ENCODE results near the gene SIT1. TPM values are rescaled to one million over a fixed set of nuclear protein-coding genes. Genes with fewer than 3 reads are reported as not detected.

SIT1 gene
- total RNA-seq, 1 donor = 0.36 TPM

DNA sequence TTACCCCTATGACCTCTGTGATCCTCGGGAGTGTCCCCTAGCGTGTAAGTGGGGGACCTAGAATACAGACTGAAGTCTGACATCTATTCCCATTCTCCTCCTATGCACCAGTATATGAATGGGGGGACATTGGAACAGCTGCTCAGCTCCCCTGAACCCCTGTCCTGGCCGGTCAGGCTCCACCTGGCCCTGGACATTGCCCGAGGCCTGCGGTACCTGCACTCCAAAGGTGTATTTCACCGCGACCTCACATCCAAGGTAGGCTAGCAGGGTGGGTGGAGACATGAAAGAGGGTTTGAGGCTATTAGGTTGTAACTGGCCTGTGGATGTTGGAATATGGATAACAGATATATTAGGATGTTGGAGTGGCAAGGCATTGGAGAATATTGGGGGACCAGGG is 44.0 kb downstream of the SIT1 start:
- TF ChIP-seq, protein P1, sequence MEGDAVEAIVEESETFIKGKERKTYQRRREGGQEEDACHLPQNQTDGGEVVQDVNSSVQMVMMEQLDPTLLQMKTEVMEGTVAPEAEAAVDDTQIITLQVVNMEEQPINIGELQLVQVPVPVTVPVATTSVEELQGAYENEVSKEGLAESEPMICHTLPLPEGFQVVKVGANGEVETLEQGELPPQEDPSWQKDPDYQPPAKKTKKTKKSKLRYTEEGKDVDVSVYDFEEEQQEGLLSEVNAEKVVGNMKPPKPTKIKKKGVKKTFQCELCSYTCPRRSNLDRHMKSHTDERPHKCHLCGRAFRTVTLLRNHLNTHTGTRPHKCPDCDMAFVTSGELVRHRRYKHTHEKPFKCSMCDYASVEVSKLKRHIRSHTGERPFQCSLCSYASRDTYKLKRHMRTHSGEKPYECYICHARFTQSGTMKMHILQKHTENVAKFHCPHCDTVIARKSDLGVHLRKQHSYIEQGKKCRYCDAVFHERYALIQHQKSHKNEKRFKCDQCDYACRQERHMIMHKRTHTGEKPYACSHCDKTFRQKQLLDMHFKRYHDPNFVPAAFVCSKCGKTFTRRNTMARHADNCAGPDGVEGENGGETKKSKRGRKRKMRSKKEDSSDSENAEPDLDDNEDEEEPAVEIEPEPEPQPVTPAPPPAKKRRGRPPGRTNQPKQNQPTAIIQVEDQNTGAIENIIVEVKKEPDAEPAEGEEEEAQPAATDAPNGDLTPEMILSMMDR (IDR thresholded peaks at IDR 0.05; ENCODE audit: extremely low read depth, low read depth, low read length) = no peak
- Histone ChIP-seq H3K4me2 (ENCODE audit: insufficient read depth, low read length) (peak overlapping the region; percentile 95), H3K9me3 (ENCODE audit: low read depth, low read length) (no peaks in the 10 kb centered on the region)

DNA sequence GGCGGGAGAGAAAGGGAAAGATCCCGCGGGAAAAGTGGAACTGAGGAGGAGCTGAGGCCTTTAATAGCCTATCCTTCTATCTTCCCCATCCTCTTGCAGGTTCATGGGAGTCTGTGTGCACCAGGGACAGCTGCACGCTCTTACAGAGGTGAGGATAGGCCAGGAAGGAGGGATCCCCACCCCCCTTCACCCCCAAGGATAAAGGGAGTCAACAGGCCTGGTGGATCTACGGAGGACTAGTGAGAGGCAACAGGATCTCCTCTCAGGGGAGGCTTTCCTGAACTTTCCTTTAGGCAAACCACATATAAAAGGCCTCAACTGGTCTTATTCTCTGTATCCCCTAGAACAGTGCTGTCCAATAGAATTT is 44.6 kb downstream of the SIT1 start:
- Histone ChIP-seq H3K36me3 (ENCODE audit: insufficient read depth, low read length) (peaks cover 32% of the 10 kb centered on the region), H3K4me3 (ENCODE audit: insufficient read depth, low read length) (peak overlapping the region; percentile 78), H3K27me3 (ENCODE audit: insufficient read depth, low read length) (no peaks in the 10 kb centered on the region), H3K79me2 (ENCODE audit: insufficient read depth, low read length) (peaks cover 24% of the 10 kb centered on the region), H3K27ac (ENCODE audit: low read depth, low read length) (peak overlapping the region; percentile 45), H3K4me2 (ENCODE audit: insufficient read depth, low read length) (peak overlapping the region; percentile 95), H3K9me3 (ENCODE audit: low read depth, low read length) (no peaks in the 10 kb centered on the region), H4K20me1 (ENCODE audit: insufficient read depth, low read length) (peaks cover 18% of the 10 kb centered on the region), H2AFZ (ENCODE audit: low read length) (peak overlapping the region; percentile 74), H3K4me1 (ENCODE audit: insufficient read depth, low read length) (peaks cover 30% of the 10 kb centered on the region)
- TF ChIP-seq, protein P1 (IDR thresholded peaks at IDR 0.05; ENCODE audit: extremely low read depth, low read depth, low read length) = no peak
- DNase-seq (ENCODE audit: insufficient read length, low spot score, missing footprints) = no peak

More for the DNA sequence above, 44.0 kb downstream of the SIT1 start:
- DNase-seq (ENCODE audit: insufficient read length, low spot score, missing footprints) = no peak
- Histone ChIP-seq H3K27ac (ENCODE audit: low read depth, low read length) (peak overlapping the region; percentile 45), H3K36me3 (ENCODE audit: insufficient read depth, low read length) (peaks cover 32% of the 10 kb centered on the region), H3K4me3 (ENCODE audit: insufficient read depth, low read length) (no peak overlapping the region), H2AFZ (ENCODE audit: low read length) (no peak overlapping the region), H3K79me2 (ENCODE audit: insufficient read depth, low read length) (peaks cover 24% of the 10 kb centered on the region), H3K27me3 (ENCODE audit: insufficient read depth, low read length) (no peaks in the 10 kb centered on the region), H4K20me1 (ENCODE audit: insufficient read depth, low read length) (peaks cover 18% of the 10 kb centered on the region), H3K4me1 (ENCODE audit: insufficient read depth, low read length) (peaks cover 30% of the 10 kb centered on the region)

DNA sequence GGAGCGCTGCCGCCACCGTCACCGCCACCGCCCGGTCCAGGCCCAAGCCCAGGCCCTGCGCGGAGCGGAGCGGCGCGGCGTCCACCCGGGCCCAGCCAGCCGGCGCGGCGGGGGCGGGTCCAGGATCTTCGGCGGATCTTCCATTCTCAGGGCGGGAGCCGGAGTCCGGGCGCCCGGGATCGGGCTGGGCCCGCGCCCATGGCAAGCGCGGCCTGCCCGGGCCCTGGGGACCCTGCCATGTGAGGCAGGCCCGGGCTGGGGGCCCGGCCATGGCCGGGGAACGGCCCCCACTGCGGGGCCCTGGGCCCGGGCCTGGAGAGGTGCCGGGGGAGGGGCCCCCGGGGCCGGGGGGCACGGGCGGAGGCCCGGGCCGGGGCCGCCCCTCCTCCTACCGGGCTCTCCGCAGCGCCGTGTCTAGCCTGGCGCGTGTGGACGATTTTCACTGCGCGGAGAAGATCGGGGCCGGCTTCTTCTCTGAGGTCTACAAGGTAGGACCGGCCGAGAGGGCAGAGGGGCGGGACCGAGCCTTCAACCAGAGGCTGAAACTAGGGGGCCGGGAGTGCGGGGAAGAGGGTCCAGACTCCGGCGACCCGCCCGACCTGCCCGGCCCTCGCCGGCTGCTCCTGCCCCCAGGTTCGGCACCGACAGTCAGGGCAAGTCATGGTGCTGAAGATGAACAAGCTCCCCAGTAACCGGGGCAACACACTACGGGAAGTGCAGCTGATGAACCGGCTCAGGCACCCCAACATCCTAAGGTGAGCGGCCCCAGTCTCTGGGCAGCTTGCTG is 45.2 kb downstream of the SIT1 start:
- Histone ChIP-seq H3K9me3 (ENCODE audit: low read depth, low read length) (no peaks in the 10 kb centered on the region), H3K4me3 (ENCODE audit: insufficient read depth, low read length) (peak overlapping the region; percentile 78), H4K20me1 (ENCODE audit: insufficient read depth, low read length) (peaks cover 18% of the 10 kb centered on the region), H3K4me2 (ENCODE audit: insufficient read depth, low read length) (peak overlapping the region; percentile 95), H3K36me3 (ENCODE audit: insufficient read depth, low read length) (peaks cover 32% of the 10 kb centered on the region), H2AFZ (ENCODE audit: low read length) (peak overlapping the region; percentile 74), H3K4me1 (ENCODE audit: insufficient read depth, low read length) (peaks cover 30% of the 10 kb centered on the region), H3K27me3 (ENCODE audit: insufficient read depth, low read length) (no peaks in the 10 kb centered on the region), H3K27ac (ENCODE audit: low read depth, low read length) (peak overlapping the region; percentile 45), H3K79me2 (ENCODE audit: insufficient read depth, low read length) (peaks cover 24% of the 10 kb centered on the region)
- peak; percentile 97 for DNase-seq (ENCODE audit: insufficient read length, low spot score, missing footprints)
- TF ChIP-seq, protein P1 (IDR thresholded peaks at IDR 0.05; ENCODE audit: extremely low read depth, low read depth, low read length) = no peak

DNA sequence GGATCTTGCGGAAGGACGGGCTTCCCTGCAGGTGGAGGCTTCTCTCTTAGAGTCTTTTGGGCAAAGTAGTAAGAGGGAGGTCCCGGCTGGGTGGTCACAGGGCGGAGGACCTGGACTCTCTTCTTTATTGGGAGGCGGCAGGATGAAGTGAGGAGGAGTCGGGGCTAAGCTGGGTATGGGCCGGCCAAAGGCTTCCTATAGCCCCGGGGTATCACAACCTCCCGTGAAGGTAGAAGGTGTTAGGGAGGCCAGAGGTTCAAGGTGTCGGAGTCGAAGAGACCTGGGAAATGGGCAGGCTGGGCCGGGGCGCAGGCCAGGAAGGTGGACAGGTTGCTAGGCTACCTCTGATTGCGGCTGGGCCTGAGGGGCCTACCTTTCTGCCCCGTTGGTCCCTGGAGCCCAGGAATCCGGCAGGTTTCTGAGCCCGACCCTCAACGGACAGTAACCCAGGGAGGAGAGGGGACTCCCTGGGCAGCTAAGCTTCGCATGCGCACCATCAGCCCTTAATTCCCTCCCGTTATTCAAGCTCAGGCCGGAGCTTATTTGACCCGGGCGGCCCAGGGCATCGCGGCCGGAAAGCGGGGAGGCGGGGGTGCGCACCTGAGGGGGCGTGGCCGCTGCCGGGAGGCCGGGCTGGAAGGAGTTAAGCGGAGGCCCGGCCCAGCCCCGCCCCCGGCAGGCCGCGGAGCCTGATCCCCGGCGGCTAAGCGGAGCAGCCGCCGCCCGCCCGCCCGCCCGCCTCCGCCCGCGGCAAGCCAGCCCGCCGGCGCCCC is 46.0 kb downstream of the SIT1 start, which contains the start of gene TESK1:
Gene TESK1, plus strand, starts transcription at position 685 of the 773 bp plus-strand sequence. CDS start 358 bp downstream, outside the sequence.
- Histone ChIP-seq H3K27me3 (ENCODE audit: insufficient read depth, low read length) (no peaks in the 10 kb centered on the region), H3K4me1 (ENCODE audit: insufficient read depth, low read length) (peaks cover 30% of the 10 kb centered on the region), H3K4me2 (ENCODE audit: insufficient read depth, low read length) (peak within 1 kb of the TSS; percentile 97), H4K20me1 (ENCODE audit: insufficient read depth, low read length) (peaks cover 18% of the 10 kb centered on the region), H3K36me3 (ENCODE audit: insufficient read depth, low read length) (peaks cover 28% of the 10 kb centered on the region), H3K4me3 (ENCODE audit: insufficient read depth, low read length) (peak within 1 kb of the TSS; percentile 78), H2AFZ (ENCODE audit: low read length) (peak within 1 kb of the TSS; percentile 91), H3K9me3 (ENCODE audit: low read depth, low read length) (no peaks in the 10 kb centered on the region), H3K79me2 (ENCODE audit: insufficient read depth, low read length) (peaks cover 24% of the 10 kb centered on the region), H3K27ac (ENCODE audit: low read depth, low read length) (peak within 1 kb of the TSS; percentile 61)
- TF ChIP-seq, protein P1 (IDR thresholded peaks at IDR 0.05; ENCODE audit: extremely low read depth, low read depth, low read length) = no peak
- DNase-seq (ENCODE audit: insufficient read length, low spot score, missing footprints) = peak; percentile 98
